A204.1 (cell line): ENCODE results near the gene BCAN.
"Not testable (repeated sequence)": the region's sequence is repeated elsewhere in the genome, so short reads cannot be mapped to it uniquely, and the experiment has no call there.

ENCODE experiments used
- FAIRE-seq: peaks from 2 replicates; lab custom pipeline; 2012; peaks lifted over from hg19 to GRCh38; lab: Jason Lieb, UNC

Gene BCAN

DNA sequence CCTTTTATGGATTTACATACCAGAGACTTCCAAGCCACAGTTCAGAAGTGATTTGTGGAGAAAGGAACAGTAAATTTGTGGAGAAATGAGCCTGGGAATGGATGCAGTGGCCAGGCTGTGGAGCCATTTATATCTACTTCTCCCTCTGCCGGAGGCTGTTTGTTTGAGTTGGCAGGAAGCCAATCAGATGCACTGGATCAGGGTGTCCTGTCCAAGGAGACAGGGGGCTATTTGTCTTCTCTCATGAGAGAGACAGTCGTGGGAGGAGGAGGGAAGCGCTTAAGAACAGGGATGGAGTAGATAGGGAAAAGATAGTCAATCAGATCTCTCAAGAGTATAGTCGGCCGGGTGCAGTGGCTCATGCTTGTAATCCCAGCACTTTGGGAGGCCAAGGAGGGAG, 25.5 kb upstream of the BCAN start:
- FAIRE-seq: no peak

DNA sequence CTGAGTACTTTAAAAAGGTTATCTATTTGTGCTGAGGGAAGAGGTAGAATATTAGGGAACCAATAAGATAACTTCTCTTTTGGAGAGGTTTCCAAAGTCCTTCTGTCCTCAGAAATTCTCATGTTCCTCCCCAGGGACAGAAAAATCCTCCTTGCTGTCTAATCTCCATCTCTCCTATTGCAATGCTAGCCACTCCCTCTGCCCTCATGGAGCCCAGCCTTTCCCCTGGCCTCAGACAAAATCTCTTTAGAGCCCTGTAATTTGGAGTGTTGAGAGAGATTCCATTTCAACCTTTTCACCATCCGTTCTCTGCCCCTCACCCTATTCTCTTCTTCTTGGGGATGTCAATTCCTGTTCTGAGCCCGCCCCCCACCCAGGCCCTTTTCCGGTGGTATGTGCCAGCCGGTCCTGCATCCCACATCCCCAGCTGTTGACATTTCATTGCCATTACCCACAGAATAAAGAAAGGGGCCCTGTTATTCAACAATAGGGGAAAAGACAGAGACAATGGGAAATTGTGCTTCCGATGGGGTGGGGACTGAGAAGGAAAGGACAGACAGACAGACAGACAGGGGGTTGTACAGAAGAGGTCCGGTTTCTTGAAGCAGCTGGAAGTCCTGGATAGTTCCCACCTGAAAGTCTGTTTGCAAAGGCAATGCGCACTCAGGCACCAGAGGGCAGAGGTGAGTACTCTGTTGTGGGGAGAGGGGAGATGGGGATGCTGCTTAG, 22.9 kb upstream of the BCAN start, which contains the start of gene HAPLN2:
HAPLN2 (plus strand) TSS at position 563 of the 729 bp plus-strand sequence. CDS start 4,076 bp downstream, outside the sequence.
- FAIRE-seq: no peak

DNA sequence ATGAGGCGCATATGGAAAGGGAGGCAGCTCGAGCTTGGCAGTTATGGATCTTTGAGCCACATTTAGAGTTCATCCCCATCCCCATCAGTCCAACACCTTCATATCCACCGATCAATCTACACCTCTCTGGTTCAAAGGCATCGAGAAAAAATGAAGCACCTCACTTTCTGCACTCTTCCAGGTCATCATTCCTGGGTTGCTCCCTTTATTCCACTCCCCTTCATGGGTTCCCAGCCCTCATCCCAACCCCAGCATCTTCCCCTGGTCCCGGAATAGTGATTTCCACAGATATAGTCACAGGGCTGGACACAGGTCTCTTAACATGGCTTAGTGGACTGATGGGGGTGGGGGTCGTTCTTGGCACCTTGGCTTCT, 22.3 kb upstream of the BCAN start:
- no peak for FAIRE-seq

DNA sequence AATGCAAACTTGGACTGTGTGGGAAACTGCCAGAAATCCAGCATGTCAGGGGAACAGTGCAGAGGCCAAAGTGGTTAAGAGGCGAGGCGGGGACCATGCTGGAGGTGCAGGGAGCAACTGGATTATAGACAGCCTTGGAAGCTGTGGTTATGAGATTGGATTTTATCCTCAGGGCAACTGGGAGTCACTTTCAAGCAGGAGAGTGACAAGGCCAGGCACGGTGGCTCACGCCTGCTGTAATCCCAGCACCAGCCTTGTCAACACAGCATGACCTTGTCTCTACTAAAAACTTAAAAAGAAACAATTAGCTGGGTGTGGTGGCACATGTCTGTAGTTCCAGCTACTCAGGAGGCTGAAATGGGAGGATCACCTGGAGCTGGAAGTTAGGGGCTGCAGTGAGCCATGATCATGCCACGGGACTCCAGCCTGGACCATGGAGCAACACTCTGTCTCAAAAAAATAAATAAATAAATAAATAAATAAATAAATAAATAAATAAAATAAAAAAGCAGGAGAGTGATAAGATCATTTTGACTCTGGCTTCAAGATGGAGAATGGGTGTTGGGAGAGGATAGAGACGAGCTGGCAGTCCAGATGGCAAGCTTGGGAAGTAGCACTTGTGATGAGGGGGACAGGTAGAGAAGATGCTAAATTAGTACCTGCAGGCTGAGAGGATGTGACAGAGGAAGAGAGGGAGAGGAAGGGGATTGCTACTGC, 19.2 kb upstream of the BCAN start:
- FAIRE-seq: no peak

DNA sequence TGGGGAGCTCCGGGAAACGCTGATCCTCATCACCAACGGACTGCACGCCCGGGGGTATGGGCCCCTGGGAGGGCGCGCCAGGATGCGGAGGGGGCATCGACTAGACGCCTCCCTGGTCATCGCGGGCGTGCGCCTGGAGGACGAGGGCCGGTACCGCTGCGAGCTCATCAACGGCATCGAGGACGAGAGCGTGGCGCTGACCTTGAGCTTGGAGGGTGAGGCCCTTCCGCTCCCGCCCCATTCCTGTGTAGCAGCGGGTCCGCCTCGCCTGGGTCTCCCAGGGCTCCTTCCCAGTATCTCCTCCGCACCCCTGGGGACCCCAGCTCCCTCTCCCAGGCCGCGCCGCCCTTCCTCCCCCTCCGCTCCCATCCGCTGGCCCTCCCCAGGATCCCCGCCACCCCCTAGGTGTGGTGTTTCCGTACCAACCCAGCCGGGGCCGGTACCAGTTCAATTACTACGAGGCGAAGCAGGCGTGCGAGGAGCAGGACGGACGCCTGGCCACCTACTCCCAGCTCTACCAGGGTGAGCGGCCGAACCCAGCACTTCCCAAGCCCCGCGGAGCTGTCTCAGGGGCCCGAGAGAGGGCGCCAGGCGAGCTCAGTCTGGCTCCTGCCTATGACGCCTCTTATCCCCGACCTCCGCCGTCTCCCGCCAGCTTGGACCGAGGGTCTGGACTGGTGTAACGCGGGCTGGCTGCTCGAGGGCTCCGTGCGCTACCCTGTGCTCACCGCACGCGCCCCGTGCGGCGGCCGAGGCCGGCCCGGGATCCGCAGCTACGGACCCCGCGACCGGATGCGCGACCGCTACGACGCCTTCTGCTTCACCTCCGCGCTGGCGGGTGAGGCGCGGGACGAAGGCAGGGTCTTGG, 17.7 kb upstream of the BCAN start:
- no peak for FAIRE-seq

DNA sequence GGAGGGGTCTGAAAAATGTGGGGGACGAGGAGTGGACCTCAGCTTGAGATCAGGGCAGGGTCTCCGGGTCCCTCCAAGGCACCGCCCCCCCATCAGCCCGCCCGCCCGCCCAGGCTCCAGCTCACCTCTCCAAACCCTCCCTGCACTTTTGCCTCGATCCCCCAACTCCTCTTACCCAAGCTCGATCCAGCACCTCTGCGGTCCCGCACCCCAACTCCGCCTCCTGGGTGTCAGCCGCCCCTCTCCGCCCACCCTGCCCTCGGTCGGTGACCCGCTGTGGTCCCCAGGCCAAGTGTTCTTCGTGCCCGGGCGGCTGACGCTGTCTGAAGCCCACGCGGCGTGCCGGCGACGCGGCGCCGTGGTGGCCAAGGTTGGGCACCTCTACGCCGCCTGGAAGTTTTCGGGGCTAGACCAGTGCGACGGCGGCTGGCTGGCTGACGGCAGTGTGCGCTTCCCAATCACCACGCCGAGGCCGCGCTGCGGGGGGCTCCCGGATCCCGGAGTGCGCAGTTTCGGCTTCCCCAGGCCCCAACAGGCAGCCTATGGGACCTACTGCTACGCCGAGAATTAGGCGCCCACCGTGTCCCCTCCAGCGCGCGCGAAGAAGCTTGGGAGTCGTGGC, 17.0 kb upstream of the BCAN start:
- FAIRE-seq: no peak

DNA sequence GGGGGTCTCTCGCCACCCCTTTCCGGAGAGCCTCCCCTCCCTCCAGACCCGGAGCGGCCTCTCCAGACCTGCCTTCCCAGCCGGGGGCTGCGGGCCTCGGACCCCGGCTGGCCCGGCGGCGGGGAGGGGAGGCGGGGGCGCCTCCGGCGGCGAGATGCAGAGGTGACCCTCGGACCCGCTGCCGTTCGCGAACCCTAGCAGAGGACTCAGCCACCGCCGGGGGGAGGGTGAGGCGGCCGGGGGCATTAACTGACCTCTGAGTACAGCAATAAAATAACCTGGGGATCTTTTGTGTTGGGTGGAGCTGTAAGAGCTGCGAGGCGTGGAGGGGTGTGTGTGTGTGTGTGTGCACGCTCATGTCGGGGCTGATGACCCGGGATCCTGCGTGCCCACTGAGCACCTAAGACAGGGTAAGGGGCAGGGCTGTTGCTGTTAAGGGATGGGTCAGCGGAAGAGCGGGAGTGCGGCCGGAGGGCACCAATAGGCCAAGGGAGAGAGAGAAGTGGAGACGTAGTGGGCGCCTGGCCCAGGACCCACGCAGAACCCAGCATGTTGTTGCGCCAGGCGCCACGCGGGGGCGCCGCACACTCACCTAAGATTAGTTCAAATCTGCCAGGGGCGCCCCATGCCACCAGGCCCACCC, 16.4 kb upstream of the BCAN start:
- no peak for FAIRE-seq

DNA sequence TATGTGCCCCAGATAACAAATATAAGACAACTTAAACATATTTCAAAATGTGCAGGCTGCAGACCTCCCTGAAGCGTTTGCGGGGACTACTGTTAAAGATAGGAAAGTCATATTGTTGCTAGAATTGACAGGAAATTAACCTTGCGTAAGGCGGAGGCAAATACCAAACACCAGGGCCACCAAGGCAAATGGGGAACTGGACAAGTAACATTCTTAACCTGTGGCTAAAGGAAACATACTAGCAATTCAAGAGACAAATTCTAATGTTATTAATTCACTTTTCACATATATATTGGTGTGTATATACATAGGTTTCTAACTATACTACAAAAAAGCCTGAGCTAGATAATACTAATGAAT, 15.9 kb upstream of the BCAN start:
- no peak for FAIRE-seq

DNA sequence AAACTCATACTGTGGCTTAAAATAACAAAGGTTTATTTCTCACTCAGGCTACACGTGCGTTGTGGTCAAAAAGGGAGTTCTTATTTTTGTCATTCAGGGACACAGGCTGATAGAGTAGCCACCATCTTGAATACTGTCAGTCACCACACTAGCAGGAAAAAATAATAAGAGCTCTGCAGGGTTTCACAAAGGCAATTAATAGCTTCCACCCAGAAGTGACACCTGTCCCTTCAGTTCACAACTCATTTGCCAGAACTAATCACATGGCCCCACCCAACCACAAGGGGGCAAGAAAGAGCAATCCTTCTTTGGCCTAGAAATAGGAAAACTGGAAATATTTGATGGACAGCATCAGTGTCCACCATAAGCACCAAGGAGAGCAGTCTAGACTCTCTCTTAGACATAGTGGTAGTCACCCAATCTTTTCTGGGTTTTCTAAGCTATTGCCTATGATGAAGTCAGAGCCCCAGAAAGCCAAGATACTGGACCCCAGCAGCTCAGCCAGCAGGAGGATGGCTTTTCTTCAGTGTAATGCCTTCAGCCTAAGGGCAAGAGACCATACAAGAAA, 14.5 kb upstream of the BCAN start:
- no peak for FAIRE-seq

DNA sequence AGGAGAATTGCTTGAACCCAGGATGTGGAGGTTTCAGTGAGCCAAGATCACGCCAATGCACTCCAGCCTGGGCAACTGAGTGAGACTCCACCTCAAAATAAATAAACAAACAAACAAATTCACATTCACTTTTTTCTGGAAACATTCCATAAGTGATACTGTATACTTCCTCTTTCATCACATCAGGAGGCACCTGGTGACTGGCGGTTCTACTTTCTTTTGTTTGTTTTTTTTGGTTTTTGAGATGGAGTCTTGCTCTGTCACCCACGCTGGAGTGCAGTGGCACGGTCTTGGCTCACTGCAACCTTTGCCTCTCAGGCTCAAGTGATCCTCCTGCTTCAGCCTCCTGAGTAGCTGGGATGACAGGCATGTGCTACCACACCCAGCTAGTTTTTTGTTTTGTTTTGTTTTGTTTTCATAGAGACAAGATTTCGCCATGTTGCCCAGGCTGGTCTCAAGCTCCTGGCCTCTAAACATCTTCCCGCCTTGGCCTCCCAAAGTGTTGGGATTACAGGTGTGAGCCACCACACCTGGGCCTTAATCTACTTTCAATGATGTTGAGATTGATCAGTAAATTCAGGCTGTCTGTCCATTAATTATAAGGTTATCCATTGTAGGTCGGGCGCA, 12.0 kb upstream of the BCAN start:
- FAIRE-seq: no peak

DNA sequence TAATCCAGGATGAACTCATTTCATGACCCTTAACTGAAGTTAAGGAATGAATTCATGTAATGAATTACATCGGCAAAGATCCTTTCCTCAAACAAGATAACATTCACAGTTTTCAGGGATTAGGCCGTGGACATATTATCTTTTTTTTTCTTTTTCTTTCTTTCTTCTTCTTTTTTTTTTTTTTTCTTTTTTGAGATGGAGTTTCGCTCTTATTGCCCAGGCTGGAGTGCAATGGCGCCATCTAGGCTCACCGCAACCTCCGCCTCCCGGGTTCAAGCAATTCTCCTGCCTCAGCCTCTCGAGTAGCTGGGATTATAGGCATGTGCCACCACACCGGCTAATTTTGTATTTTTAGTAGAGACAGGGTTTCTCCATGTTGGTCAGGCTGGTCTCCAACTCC, 10.8 kb upstream of the BCAN start:
- FAIRE-seq: not testable (repeated sequence)

DNA sequence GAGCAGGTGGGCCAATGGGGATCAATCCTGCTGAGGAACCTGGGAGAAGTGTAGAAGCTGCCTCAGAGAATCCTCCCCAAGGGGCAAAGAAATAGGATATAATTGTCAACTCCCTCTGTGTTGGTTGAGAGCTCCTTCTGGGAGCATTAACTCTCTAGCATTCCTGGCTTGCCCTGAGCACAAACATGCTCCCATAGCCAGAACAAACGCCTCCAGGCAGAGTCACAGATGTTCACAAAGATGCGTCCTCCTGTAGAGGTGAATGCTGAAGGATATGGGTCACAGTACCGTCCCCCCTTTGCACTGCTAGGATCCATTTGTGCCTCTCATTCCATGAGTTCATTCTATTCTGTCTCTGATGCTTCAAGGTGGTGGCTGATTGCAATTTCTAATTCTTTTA, 9.6 kb upstream of the BCAN start:
- FAIRE-seq: no peak

DNA sequence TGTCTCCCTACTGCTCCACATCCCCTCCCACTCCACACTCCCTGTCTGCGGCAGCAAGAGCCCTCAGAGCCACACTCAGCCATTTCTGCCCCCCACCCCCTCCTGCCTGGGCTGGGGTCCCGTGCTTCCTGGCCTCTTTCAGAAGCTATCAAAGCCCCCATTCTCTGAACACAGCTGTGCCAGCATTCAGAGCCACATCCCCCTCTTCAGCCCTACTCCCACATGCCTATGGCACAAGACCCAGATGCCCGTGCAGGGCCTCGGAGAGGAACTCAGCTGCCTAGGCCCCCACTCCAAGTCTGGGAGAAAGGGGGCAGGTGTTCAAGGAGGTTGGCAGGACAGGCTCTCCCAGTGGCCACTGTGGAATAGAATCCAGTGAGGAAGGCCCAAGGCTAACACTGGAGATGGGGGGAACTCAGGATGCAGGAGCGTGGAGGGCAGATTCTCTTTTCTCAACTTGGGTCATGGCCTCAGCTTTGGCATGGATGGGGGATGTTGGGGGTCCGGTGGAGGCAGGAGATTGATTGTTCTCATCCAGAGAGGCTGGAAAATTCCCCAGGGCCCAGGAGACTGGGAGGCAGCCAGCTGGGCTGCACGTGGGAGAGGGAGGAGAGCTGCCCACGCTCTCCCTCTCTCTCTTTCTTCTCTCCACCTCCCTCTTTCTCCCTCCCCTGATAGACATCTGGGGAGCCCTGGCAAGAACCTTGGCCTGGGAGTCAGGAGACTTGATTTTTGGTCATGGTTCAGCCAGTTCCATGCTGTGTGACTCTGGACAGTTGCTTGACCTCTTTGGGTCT, 3.5 kb upstream of the BCAN start:
- FAIRE-seq: no peak

DNA sequence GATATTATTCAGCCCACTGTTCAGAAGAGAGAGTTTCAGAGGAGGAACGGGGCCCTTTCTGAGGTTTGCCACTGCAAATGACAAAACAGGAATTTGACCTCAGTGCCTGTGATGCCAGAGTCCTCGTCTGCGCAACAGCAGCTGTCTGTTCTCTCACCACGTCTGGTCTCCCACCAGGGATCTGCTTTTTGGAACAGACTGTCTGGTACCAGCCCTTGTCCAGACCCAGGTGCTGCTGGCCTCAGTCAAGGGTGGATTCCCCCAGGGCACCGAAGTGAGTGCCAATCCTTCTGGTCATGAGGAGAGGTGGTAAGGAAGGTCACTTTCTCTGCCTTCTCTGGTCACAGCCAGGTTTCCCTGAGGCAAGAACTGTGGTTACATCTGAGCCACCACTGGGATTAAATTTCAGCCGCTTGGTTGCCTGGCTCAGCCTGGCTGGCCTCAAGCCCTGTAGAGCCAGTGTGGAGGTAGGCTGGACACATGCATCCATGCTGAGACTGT, 2.3 kb upstream of the BCAN start:
- no peak for FAIRE-seq

DNA sequence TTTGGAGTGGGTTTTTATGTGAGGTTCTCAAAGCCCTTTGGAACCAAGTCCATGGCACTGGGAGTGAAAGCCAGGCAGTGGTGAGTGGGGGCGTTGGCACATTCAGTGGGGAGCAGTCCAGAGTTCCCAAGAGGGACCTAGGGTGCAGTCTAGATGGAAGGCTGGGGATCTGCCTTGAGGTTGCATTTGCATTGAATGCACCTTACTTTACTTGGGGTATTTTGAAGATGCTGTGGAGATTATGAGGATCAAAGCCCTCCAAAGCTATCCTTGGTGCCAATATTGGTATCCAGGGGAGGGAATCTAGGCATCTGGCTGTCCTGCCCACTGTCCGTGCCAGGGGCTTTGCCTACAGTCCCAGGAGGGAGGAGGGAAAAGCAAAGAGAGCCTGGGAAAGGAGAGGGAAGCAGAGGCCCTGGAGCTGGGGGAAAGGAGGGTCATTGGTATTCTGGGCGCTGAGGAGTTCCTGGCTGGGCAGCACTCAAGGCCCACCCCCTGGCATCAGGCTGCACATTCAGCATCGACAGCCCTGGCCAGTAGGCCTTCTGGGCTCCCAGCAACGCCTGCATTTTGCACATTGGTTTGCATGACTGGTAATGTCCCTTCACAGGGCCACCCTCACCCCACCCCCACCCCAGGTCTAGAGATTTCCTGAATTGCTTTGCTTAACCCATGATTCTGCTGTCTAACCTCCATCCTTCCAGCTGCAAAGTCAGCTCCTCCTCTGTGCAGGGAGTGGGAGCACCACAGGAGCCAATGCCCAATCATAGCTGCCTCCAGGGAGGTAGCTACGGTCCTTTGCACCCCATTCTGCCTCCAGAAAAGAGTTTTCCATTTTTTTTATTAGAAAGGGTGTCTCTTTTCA, 843 bp upstream of the BCAN start:
- FAIRE-seq: no peak

DNA sequence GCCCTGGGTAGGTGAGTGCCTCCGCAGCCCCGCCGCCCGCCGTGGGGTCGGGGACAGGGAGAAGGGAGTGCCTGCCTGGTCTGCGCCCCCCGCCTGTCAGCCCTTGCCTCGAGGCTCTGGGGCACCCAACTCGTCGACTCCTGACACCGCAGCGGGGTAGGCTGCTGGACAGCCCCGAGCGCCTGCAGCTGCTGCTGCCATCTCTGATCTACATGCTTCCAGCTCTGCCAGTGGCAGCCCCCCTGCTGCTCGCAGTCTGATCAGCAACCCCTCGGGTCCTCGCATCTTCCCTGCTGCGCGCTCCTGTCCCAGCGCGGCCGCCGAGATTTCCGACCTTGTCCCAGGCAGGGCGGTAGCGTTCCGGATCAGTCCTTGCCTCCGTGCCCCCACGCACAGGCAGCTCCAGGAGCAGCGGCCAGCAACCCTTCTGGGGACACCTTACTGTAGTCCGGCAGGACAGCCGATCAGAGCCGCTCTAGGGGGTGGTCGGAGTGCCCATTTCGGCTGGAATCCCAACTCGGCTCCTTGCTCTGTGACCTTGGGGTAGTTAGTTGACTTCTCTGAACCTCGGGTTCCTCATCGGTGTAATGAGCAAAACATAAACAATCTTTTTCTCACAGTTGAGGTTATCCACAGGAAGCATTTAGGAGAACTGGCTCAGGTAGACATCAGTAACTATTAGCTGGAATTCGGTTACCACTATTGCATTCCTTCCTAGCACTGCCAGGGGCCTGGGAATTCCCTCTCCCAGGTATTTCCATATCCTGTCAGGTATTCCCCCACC, 540 bp downstream of the BCAN start:
- FAIRE-seq: no peak

DNA sequence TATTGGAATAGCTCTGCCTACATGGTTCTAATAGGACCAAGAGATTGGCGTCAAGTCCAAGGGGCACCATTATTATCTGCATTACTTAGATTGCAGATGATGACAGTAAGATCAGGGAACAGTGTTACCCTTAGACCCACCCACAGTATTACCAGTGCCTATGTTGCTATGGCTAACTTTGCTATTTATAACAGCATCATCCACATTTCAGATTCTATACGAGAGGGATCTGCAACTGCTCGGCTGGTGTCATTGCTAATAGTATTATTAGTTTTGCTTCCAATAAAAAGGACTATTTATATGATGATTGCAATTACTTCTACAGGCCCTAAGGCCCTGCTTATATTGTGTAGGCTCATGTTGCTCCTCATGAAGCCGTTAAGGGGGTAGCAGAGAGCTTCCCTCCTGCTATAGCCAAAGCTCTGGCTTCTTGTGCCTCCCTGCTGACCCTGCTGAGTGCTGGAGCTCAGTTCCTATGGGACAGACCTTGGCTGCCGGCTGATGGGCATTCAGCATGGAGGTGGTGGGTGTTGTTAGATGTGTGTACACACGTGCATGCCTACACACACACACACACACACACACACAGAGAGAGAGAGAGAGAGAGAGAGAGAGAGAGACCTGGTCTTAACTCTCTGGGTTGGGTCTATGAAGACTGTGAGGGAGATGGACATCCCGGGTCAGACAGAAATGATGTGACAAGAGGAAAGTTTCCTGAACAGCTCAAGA, 1.3 kb downstream of the BCAN start:
- no peak for FAIRE-seq

DNA sequence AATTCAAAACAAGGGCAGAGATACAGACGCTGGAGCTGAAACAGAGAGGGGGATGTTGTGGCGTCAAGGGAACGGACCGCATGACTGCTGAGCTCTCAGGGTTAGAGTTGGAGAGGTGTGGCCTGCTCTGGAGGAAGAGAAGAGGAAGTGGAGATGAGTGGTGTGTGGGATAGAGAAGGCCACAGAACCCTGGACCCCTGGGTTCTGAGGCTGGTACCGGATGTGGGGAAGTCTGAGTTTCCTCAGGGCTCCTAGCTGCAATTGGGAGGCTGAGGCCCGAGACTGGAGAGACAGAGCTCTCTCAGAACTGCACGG, 1.8 kb downstream of the BCAN start:
- no peak for FAIRE-seq
